Activated T-cell treated with anti-CD3 and anti-CD28 coated beads for 48 hours (primary cell): ENCODE data around the gene PRKCB.
"Not testable (repeated sequence)": the region's sequence is repeated elsewhere in the genome, so short reads cannot be mapped to it uniquely, and the experiment has no call there.

Experiments used
- DNase-seq: peaks from one replicate; pipeline ENCODE4 v3.0.0-alpha.2; 2020; ENCODE audit warnings: low read depth

Gene PRKCB

GRCh38 chr16:23902748-23903414 lies 67.1 kb downstream of the PRKCB start:
- DNase-seq: no peak

GRCh38 chr16:23905027-23905426 lies 69.2 kb downstream of the PRKCB start:
- no peak for DNase-seq

GRCh38 chr16:23907457-23907902 lies 71.7 kb downstream of the PRKCB start:
- DNase-seq: no peak

- DNase-seq: no peak
These were observed 72.1 kb downstream of the PRKCB start for GRCh38 chr16:23907903-23908302.

- DNase-seq: no peak
These were observed 73.0 kb downstream of the PRKCB start for GRCh38 chr16:23908790-23909189.

- DNase-seq: no peak
These were observed 74.1 kb downstream of the PRKCB start for GRCh38 chr16:23909792-23910418.

GRCh38 chr16:23914946-23915530 lies 79.3 kb downstream of the PRKCB start:
- no peak for DNase-seq

GRCh38 chr16:23916552-23916951 lies 80.8 kb downstream of the PRKCB start:
- not testable (repeated sequence) for DNase-seq

- no peak for DNase-seq
These were observed 81.8 kb downstream of the PRKCB start for GRCh38 chr16:23917621-23918020.

GRCh38 chr16:23920446-23920845 lies 84.7 kb downstream of the PRKCB start:
- no peak for DNase-seq

GRCh38 chr16:23920899-23921298 lies 85.1 kb downstream of the PRKCB start:
- DNase-seq: no peak

- no peak for DNase-seq
These were observed 86.6 kb downstream of the PRKCB start for GRCh38 chr16:23922406-23922805.

GRCh38 chr16:23924128-23924527 lies 88.3 kb downstream of the PRKCB start:
- DNase-seq: no peak

- no peak for DNase-seq
These were observed 92.0 kb downstream of the PRKCB start for GRCh38 chr16:23927796-23928195.

GRCh38 chr16:23929237-23929636 lies 93.5 kb downstream of the PRKCB start:
- DNase-seq: no peak

GRCh38 chr16:23929856-23930255 lies 94.1 kb downstream of the PRKCB start:
- DNase-seq: no peak

- DNase-seq: no peak
These were observed 95.0 kb downstream of the PRKCB start for GRCh38 chr16:23930791-23931190.

- DNase-seq: no peak
These were observed 95.4 kb downstream of the PRKCB start for GRCh38 chr16:23931199-23931598.

GRCh38 chr16:23933650-23934049 lies 97.9 kb downstream of the PRKCB start:
- DNase-seq: not testable (repeated sequence)

- DNase-seq: no peak
These were observed 98.9 kb downstream of the PRKCB start for GRCh38 chr16:23934610-23935236.

GRCh38 chr16:23940111-23940510 lies 104.3 kb downstream of the PRKCB start:
- DNase-seq: no peak

- no peak for DNase-seq
These were observed 105.2 kb downstream of the PRKCB start for GRCh38 chr16:23941025-23941424.

GRCh38 chr16:23941963-23942564 lies 106.3 kb downstream of the PRKCB start:
- no peak for DNase-seq
